Measurements from ENCODE around the gene UGT1A6.

UGT1A6 gene

DNA sequence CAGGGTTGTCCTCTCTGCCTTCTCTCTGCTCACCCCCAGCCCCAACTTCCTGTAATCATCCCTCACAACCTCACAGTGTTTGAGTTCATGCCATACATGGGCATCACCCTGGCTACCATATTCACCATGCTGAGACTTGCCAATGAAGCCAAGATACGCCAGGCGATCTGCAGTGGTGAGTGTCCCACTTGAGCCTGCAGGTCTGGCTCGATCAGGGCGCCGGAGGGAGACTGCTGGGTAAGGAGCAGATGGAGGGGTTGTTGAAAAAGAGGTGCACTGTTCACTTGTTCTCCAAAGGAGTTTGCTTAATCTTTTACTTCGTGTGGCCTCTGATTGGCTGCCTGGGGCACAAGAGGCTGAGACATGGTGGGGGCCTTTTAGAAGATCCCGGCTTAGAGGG, 100.0 kb downstream of the UGT1A6 start:
- no peak for DNase-seq
- Histone ChIP-seq H3K4me1 (ENCODE audit: low read length) (no peaks in the 10 kb centered on the region), H3K9me3 (replicated peaks; ENCODE audit: insufficient read depth, low read length) (no peaks in the 10 kb centered on the region), H3K4me2 (ENCODE audit: low read depth, low read length) (no peak overlapping the region), H3K9me2 (replicated peaks; ENCODE audit: insufficient read depth, low read length) (no peaks in the 10 kb centered on the region), H3K27me3 (replicated peaks; ENCODE audit: insufficient read depth, low read length) (no peaks in the 10 kb centered on the region), H3K9ac (ENCODE audit: low read length) (no peak overlapping the region), H3K4me3 (ENCODE audit: low read length) (no peak overlapping the region), H3K36me3 (replicated peaks; ENCODE audit: insufficient read depth, low read length) (no peaks in the 10 kb centered on the region), H2AFZ (ENCODE audit: low read length) (no peak overlapping the region), H3F3A (ENCODE audit: insufficient read depth, low read length) (no peaks in the 10 kb centered on the region), H3K79me2 (ENCODE audit: low read length) (no peaks in the 10 kb centered on the region), H4K20me1 (ENCODE audit: insufficient read depth, low read length) (no peaks in the 10 kb centered on the region), H3K27ac (ENCODE audit: low read length) (no peak overlapping the region)
- TF ChIP-seq EZH2phosphoT487 (IDR thresholded peaks at IDR 0.05; ENCODE audit: low read length) = no peak
- TF ChIP-seq, protein P1, sequence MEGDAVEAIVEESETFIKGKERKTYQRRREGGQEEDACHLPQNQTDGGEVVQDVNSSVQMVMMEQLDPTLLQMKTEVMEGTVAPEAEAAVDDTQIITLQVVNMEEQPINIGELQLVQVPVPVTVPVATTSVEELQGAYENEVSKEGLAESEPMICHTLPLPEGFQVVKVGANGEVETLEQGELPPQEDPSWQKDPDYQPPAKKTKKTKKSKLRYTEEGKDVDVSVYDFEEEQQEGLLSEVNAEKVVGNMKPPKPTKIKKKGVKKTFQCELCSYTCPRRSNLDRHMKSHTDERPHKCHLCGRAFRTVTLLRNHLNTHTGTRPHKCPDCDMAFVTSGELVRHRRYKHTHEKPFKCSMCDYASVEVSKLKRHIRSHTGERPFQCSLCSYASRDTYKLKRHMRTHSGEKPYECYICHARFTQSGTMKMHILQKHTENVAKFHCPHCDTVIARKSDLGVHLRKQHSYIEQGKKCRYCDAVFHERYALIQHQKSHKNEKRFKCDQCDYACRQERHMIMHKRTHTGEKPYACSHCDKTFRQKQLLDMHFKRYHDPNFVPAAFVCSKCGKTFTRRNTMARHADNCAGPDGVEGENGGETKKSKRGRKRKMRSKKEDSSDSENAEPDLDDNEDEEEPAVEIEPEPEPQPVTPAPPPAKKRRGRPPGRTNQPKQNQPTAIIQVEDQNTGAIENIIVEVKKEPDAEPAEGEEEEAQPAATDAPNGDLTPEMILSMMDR (IDR thresholded peaks at IDR 0.05; ENCODE audit: low read length) = no peak
- no peak for TF ChIP-seq EZH2 (optimal IDR thresholded peaks at IDR 0.05; ENCODE audit: low read depth, low read length)

DNA sequence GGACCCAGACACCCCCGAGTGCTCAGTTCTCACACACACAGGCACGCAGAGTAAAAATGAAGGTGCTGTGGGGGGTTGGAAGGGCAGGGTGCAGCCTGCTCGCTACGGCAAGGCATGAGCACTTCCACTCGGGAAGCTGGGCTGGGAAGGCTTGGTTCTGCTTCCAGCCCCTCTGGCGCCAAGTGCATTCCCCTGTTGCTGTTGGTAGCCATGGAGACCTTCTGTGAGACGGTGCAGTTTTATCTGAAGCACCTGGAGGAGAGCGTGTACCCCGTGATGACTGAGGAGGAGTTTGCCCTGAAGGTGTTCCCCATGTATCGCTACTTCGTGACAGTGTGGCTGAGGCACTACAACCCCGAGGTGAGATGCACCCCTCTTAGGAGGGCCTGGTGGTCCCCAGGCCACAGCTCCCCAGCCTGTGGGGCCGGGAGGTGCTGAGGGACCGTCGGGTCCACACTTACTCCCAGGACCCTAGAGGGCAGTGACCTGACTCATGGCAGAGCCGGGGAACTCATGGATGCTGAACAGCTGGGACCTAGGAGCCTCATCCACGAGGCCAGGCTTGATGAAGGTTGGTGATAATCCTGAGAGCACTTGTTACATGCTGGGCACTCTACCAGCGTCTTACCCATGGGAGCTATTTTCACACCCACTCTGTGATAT, 100.9 kb downstream of the UGT1A6 start:
- H3K79me2 ChIP-seq (ENCODE audit: low read length) = no peaks in the 10 kb centered on the region
- H3K4me2 ChIP-seq (ENCODE audit: low read depth, low read length) = no peak overlapping the region
- no peaks in the 10 kb centered on the region for H4K20me1 ChIP-seq (ENCODE audit: insufficient read depth, low read length)
- no peak overlapping the region for H2AFZ ChIP-seq (ENCODE audit: low read length)
- TF ChIP-seq EZH2phosphoT487 (IDR thresholded peaks at IDR 0.05; ENCODE audit: low read length) (no peak), EZH2 (optimal IDR thresholded peaks at IDR 0.05; ENCODE audit: low read depth, low read length) (no peak)
- TF ChIP-seq, protein P1 (IDR thresholded peaks at IDR 0.05; ENCODE audit: low read length) = no peak
- no peaks in the 10 kb centered on the region for H3K9me2 ChIP-seq (replicated peaks; ENCODE audit: insufficient read depth, low read length)
- no peak overlapping the region for H3K9ac ChIP-seq (ENCODE audit: low read length)
- DNase-seq = no peak
- no peaks in the 10 kb centered on the region for H3K4me1 ChIP-seq (ENCODE audit: low read length)
- no peaks in the 10 kb centered on the region for H3K9me3 ChIP-seq (replicated peaks; ENCODE audit: insufficient read depth, low read length)
- no peak overlapping the region for H3K4me3 ChIP-seq (ENCODE audit: low read length)
- no peaks in the 10 kb centered on the region for H3K36me3 ChIP-seq (replicated peaks; ENCODE audit: insufficient read depth, low read length)
- H3K27me3 ChIP-seq (replicated peaks; ENCODE audit: insufficient read depth, low read length) = no peaks in the 10 kb centered on the region
- H3K27ac ChIP-seq (ENCODE audit: low read length) = no peak overlapping the region
- no peaks in the 10 kb centered on the region for H3F3A ChIP-seq (ENCODE audit: insufficient read depth, low read length)

- H3K4me2 ChIP-seq (ENCODE audit: low read depth, low read length) = no peak overlapping the region
- TF ChIP-seq, protein P1 (IDR thresholded peaks at IDR 0.05; ENCODE audit: low read length) = no peak
- H3K27ac ChIP-seq (ENCODE audit: low read length) = no peak overlapping the region
- H3K36me3 ChIP-seq (replicated peaks; ENCODE audit: insufficient read depth, low read length) = no peaks in the 10 kb centered on the region
- DNase-seq = no peak
- no peaks in the 10 kb centered on the region for H3K9me2 ChIP-seq (replicated peaks; ENCODE audit: insufficient read depth, low read length)
- H3K4me3 ChIP-seq (ENCODE audit: low read length) = no peak overlapping the region
- H3F3A ChIP-seq (ENCODE audit: insufficient read depth, low read length) = no peaks in the 10 kb centered on the region
- H3K79me2 ChIP-seq (ENCODE audit: low read length) = no peaks in the 10 kb centered on the region
- no peaks in the 10 kb centered on the region for H3K27me3 ChIP-seq (replicated peaks; ENCODE audit: insufficient read depth, low read length)
- no peak overlapping the region for H3K9ac ChIP-seq (ENCODE audit: low read length)
- no peak overlapping the region for H2AFZ ChIP-seq (ENCODE audit: low read length)
- H4K20me1 ChIP-seq (ENCODE audit: insufficient read depth, low read length) = no peaks in the 10 kb centered on the region
- no peaks in the 10 kb centered on the region for H3K9me3 ChIP-seq (replicated peaks; ENCODE audit: insufficient read depth, low read length)
- H3K4me1 ChIP-seq (ENCODE audit: low read length) = no peaks in the 10 kb centered on the region
Measured at GRCh38 chr2:233794128-233794658, 101.5 kb downstream of the UGT1A6 start.

Data from MM.1S (cell line).